ENCODE results near the gene ETS1.

ETS1 gene

DNA sequence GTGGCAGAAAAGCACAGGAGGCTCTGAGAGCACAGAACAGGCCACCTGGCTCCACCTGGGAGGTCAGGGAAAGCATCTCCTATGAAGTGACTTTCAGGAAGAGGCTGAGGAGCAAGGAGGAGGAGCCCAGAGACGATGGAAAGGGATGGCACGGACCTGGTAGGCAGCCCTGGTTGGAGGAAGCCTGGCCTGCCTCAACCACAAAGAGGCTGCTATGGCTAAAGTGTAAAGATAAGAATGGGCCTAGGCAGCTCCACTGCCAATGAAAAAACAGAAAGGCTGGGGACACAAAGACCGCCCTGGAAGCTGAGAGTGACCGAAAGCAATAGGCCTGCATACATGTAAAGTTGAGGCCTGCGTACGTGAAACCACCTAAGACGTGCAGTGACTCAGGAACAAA is 31.2 kb upstream of the ETS1 start:
- no peak for DNase-seq

DNA sequence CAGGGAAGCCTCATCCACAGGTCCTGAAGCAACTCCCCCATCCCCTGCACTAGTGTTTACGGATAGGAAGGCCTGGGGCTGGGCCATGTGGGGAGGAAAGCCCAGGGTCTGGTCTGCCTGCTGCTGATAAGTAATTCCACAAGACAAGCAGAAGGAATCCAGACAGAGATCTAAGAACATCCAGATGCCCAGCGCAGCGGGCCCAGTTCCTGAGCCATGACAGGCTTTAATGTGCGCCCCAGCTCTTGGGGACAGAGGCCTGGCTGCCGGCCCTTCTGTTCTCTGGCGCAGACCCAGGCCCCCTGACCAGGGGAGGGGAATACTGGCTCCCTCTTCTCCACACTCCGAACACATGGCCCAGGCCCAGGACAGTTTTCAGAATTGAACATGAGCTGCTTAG is 28.8 kb upstream of the ETS1 start:
- no peak for DNase-seq

DNA sequence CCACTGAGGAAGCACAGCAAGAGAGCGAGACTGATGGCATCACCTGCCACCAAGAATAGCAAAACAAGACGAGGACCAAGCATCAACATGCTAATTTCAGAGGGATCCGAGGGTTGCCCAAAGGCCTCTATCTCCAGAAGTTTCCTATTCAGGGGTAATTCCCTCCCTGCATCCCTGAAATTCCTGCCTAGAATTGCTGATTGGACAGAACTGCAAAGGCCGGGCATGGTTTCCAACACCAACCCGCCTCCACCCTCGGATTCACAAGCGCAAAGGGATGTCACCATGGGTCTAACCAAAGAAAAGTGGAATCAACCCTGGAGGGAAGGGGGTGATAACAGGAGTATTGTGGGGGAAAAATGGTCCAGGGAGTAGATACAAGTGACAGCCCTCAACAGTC is 28.3 kb upstream of the ETS1 start:
- DNase-seq, result no peak

DNA sequence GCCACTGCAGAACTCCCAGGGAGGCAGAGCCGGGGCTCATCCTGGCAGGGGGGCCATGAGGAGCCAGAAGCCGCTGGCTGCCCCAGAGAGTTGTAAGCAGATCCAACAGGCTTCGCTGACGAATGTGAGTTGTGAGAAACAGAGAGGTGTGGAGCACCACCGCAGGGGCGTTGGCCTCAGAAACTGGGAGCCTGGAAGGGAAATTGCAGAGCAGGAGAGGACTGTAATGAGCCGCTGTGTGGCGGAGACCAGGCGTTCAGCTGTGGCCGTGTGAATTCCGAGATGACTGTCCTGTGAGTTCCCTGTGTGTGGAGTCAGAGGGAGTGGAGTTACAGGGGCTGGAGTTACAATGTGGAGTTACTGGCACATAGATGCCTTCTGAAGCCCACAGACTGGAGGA is 27.7 kb upstream of the ETS1 start:
- no peak for DNase-seq

DNA sequence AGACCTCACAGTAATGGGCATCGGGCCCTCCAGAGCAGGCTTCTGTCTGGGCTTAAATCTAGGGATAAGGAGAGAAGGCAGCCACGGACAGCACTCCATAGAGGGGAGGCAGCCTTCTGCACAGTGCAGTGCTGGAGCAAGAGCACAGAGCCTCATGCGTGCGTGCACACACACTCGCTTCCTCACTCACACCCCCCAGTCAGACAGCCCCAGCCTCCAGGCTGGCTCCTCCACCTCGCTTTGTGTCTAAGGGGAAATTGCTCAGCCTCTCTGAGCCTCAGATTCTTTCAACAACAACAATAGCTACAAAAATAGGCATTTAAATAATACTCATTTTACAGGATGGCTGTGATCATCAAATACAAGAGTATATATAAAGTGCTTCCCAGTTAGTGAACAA is 26.7 kb upstream of the ETS1 start:
- no peak for DNase-seq

DNA sequence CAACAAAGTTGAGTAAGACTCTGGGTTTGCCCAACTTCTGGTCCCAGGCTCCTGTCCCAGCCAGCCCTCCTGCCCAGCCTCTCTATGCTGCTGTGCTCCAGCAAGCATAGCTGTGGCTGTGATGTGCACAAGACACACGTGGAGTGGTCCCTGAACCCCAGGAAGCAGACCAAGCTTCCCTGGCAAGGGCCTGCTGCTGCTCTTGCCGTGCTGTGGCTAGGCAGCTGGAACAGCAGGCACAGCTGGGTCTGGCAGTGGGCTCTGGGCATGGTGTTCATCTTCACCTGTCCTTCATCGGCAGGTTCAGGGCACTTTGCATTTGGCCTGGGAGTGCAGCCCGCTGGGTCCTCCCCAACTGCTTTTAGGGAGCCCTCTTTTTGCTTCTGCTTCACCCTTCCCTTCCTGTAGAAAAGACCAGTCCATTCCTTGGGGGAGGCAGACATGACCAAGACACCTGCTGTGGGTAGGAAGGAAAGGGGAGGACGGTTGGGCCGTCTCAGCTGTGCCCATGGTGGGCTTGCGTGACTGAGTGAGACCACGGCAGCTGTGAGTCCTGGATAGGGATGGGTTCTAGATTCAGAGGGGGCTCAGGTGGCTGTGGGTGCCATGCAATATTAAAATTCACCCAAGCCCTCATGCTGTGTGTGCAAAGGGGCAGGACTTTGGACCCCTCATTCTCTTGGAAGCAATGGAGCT is 26.1 kb upstream of the ETS1 start:
- no peak for DNase-seq

DNA sequence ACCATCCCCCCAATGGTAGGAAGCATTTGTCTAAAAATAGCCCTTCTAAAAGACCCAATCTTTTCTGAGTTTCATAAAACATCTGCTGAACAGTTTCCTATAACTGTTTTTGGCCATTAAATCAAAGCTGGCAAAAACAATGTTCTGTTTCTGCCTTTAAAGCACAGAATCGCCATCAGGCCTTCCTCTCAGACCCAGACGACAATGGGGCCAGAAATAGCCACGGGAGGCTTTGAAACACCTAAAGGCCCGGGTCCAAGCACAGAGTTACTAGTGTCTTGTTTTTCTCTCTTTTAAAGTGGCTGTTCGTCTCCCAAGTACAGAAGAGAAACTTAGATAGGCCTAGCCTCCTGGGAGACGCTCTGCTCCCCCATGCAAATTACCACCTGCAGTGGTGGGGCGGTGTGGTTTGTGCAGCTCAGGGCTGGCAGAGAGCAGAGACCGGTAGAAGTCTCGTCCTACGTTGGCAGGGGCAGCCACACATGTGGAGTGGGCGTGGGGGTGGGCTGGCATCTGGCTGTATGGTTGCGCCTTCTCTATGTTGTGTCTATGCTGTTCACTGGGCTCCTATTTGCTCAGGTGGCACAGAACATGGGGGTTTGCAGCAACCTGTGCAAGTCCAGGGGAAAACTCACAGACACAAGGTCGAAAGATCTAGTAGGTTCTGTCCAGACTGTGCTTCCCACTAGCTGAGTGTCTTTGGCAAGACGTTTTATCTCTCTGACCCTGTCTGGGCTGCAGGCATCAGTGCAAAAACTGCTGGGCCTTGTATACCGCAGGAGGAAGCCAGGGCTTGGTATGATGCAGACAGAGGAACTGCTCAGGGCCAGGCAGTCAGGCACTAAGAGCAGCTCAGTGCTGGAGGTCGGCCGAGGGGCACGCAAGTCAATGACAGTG is 23.6 kb upstream of the ETS1 start:
- DNase-seq, result no peak

DNA sequence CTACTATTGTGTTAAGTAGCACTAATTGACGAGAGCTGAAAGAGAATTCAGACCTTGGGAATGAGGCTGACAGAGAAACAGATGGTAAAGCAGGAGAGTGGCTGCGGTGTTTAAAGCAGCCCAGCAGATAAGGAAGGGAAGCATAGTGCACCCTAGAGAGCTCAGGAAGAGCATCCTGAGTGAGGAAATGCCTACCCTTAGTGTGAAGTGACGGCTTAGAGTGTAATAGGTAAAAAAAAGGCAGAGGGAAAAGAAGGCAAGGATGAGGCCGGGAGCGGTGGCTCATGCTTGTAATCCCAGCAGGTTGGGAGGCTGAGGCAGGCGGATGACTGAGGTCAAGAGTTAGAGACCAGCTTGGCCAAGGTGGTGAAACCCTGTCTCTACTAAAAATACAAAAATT is 22.4 kb upstream of the ETS1 start:
- no peak for DNase-seq

DNA sequence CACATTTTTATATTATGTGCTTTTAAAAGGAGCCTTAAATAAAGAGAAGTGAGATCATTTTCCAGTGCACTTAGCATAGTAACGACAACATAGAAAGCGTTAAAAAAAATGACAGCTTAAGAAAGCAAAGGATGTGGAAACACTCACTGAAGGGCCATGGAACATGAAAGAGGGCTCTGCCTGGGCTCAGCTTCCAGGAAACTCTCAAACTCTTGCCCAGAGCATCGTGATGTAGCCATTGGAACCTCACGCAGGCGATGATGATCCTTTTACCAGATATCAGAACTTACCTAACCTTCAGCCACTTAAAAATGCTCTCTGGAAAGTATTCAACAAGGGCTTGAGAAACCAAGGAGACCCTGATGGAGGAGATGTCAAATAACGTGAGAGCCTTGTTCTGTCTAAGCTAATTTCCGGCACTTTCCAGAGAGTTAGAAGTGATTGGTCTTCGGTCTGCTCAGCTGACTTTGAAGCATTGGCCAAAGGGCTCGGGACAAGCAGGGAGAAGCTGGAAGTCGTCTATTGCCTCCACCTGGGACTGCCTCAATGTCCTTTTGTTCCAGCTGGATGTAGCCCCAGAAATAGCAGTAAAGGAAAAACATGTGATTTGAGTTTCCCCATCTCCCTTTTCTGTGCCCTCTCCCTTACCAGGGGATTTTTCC is 21.5 kb upstream of the ETS1 start:
- DNase-seq, result no peak

DNA sequence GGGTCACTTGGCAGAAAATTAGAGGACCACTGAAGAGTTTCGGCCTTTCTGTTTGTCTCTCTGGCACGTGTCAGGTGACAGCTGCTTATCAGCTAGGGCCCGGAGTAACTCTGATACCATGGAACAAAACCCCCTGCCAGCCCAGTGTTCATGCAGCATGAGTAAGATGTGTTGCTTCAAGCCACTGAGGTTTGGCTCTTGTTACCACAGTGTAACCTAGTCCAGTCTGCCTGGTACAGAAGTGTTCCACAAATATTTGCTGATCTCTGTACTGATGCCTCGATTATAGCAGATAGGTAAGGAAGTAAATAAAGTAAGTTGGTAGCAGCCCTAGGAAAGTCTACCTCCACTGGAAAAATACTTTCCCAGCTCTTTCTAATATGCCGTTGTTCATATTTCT is 20.5 kb upstream of the ETS1 start:
- no peak for DNase-seq

DNA sequence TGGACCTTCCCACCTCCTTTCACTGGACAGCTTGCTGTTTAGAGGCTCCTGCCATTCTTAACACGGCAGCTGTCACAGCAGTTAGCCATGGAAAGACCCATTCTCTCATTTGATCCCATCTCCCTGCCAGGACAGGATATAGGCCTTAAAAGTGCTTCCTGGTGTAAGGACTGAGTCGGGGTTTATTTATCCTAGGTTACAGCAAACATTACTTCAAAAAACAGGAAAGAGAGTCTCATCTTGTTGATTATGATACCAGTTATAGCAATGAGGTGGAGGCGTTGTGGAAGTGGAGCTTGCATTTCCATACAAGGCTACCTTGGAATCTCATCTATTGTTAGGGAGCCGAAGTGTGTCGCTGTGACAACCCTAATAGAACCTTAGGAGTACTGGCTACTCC is 17.4 kb upstream of the ETS1 start:
- no peak for DNase-seq

DNA sequence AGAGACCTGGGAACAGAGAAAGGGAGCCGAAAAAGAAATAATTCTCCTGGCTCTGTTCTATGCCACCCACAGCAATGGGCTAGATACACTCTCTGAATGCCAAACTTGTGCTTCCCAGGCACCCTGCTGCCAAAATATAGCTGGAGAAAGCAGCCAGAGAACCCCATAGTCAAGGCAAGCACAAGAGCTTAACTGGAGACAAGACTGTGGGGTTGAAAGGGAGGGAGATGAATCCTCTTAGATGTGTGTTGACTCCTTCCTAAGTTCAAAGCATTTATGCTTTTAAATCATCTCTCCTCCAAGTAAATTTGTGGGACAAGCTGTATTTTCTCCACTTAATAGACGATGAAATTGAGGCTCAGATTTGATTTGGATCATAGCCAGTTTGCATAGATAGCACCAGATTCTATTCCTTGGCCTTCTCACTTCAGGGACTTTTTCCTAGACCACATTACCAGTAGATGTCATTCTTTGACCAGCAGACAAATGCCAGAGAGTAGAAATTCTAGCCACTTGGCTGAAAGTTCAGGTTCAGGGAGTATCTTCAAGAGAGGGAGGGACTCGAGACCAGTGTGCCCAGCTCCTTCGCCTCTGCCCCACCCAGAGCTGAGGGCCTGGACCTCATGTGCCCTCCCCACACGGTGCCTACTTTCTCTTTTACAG is 16.5 kb upstream of the ETS1 start:
- DNase-seq, result no peak

DNA sequence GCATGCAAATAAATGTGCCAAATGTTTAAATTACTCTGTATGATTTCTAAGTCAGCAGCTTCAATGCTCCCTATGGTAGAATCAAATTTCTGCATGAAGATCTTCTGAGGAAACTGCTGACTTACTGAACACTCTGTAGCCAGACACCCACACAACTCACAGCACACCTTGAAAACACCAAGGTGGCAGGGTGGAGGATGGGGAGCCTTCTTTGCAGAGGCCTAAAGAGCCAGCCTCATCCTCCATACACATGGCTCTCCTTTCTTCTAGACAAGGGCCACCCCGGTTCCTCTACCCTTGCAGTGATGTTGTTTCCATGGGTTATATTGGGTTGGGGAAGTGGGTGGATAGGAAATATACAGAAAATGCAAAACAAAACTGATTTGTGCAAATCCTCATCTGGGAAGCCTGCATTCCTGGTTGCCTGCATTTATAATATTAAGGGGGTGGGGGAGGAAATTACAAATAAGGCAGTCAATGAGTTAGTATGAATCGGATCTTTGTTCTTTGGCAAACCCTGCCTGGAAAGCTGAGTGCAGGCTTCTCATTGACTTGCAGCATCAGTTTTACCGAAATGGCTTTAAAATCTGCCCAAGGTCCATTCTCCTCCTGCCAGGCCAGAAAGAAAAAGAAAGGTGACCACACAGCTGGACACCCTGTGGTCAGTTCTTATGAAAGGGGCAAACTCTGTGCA is 15.8 kb upstream of the ETS1 start:
- DNase-seq, result no peak

DNA sequence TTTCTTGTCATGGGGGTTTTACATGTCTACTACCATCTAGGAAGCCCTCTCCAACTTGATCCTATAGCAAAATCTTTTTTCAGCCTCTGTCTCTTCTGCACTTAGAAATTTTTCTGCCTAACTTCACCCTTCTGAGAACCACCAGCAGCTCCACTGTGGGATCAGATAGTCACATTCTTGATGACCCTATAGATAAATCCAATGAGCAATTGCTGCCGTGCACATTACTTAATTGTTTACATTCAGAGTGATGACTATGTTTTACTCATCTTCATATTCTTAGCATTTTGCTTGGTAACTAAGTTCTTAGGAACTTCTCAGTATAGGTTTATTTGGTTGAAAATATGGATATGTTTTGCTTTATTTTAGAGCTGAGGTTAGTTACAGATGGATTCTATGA is 12.4 kb upstream of the ETS1 start:
- DNase-seq, result no peak

DNA sequence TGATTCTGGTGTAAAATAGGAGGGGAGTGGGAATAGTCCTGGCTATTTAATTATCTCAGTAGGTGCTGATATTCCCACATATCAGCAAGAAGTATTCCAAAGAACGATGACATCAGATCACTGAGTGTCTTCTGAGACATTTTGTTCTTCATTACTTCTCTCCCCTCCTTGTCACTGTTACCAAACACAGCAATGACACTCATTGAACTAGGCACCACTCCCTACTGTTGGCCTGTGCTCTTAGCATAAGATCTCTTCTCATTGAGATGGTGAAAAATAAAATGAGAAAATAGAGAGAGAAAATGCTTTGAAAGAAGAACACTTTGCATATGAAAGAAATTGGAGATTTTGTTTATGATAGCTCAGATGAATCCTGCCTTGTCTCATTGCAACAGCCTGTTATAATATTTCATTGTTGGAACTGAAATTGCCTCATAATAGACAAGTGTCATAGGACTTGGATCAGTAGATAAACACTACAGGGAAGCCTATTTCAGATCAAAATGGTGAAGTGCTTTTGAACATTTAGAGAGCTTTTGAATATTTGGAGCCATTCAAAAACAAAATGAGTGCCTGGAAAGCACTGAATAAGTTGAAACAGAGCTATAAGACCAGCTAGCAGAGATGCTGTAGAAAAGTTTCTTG is 11.3 kb upstream of the ETS1 start:
- DNase-seq, result no peak

DNA sequence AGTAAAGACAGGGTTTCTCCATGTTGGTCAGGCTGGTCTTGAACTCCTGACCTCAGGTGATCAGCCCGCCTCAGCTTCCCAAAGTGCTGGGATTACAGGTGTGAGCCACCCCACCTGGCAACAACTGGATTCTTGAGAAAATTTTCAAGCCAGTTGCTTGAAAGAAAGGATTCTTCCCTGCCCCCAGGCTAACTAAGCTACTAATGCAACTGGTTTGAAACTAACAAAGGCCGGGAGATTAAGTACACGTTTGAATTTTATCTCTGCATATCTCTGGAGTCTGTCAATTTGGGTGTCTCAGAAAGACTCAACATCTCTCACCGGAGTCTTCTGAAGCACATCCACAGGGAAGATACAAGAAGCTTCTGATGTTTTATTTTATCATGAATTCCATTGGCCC is 10.7 kb upstream of the ETS1 start:
- DNase-seq, result no peak

DNA sequence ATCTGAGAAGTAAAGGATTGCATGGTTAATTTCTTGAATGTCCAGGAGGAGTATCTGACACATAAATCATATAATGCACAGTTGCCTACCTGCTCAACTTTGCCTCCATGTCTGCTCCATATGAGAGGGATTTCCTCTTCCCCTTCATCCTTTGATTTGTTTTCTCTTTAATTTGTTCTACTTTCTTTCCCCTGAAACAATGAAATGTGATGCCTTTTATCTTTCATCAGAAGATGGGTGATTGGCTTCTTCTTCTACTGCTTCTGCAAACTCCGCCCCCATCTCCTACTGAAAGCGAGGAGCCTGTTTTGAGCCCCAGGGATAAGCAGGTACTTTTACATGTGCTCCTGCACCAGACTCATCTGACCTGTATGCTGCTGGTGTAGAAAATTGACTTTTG is 9.9 kb upstream of the ETS1 start:
- DNase-seq, result no peak

DNA sequence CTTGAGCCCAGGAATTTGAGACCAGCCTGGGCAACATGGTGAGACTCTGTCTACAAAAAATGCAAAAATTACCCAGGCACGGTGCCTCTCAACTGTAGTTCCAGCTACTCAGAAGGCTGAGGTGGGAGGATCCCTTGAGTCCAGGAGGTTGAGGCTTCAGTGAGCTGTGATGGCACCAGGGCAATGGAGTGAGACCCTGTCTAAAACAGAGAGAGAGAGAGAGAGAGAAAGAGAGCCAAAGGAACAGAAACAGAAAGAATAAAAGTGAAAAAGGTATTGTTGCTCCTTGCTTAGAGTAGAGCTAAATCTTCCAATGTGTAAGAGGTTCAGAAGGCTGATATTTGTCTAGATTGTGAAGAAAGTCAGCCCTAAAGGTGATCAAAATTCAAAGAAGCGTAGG is 8.9 kb upstream of the ETS1 start:
- no peak for DNase-seq

DNA sequence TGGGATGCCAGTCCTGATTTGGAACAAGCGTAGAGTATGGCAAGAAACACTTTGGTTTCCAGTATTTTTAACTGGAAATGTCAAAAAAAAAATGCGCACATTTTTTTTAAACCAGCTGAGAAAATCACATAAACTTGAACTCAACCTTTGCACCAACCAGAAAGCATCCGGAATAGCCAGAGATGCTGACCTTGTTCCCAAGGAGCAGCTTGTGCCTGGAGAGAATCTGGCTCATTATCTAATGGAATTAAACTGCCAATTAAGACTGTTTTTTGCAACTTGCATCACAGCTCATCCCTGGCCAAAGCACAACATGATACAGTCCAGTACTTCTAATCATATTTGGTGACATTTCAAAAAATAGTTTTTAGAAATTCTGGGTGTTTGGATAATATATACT is 8.4 kb upstream of the ETS1 start:
- DNase-seq, result no peak

DNA sequence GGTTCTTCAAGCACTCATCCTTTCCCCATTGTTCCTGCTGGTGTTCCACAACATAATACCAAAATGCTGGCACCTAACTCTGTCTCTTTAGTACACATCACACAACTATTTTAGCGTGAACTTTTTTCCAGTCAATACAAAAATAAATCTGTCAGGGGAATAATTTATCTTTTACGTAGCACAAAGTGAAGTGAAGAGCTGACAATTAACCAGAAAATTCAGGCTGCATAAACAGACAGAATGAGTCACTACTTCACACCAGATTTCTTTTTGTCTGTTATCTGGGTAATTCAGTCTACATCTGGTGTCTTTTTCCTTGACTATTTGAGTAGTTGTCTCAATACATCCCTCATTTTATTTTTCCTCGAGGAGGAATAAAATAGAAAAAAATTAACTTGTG is 7.9 kb upstream of the ETS1 start:
- no peak for DNase-seq

DNA sequence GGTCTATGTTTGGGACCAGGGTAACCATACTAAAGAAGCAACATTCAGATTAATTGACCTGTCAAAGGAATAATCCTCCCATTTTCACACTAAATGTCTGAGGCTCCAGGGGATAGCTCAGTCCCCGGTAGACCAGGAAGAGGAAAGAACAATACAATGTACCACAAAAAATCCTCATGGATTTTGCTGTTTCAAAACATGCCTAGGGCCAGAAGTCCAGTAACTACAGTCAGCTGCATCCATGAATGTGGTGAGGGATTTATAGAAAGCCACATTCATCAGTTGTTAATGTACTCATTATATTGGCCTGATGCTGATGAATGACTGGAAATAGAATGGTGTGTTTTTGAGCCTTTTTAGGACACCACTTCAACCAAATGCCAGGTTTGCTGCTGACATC is 6.9 kb upstream of the ETS1 start:
- no peak for DNase-seq

DNA sequence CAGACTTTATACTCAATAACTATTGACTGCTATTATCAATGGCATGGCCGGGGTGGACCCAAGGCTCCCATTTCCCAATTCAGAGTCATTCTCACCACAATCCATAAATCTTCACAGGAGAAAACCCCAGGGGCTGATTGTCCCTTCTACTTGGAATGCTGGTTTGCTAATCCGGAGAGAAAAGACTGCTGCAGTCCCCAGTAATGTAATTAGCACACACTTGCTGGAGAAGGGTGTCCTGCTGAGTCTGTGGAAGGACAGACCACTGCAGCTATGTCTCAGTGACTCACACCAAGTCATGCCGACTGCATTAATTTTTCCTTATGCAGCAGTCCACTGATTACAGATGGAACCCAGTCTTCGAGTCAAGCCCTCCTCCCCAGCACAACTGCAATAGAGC is 5.9 kb upstream of the ETS1 start:
- no peak for DNase-seq
